Pancreas (tissue), 10 donors: ENCODE data around the gene SYNE4. TPM values are rescaled to one million over a fixed set of nuclear protein-coding genes. Genes with fewer than 3 reads are reported as not detected.

Experiments
- ATAC-seq, 4 donors: fragments of 200-7000 bp; cut with Tn5 transposase; one replicate each; pipeline versions ENCODE4 v1.8.0 to v1.9.1; 2020; ENCODE audit warnings: mild to moderate bottlenecking in 4 of 4, moderate library complexity in 4 of 4
- DNase-seq, 6 donors: peaks; one replicate each; pipeline ENCODE4 v3.0.0-alpha.2; 2020
- FAIRE-seq: peaks from 2 replicates; lab custom pipeline; 2012; peaks lifted over from hg19 to GRCh38; lab: Jason Lieb, UNC
- H3K27ac ChIP-seq, 4 donors: fragments of 200-600 bp; sonication (generic); 1 replicate in 3 of 4; 2 replicates in 1 of 4; pipeline versions ENCODE4 v1.5.0 to v1.8.0; 2020
- H3K27me3 ChIP-seq, 4 donors: fragments of 200-600 bp; one replicate each; pipeline ENCODE4 v1.8.0; 2021
- H3K36me3 ChIP-seq, 3 donors: fragments of 200-600 bp; sonication (generic) in 1 of 3; one replicate each; pipeline versions ENCODE4 v1.5.0 to v1.8.0; 2020 to 2021
- H3K4me1 ChIP-seq, 3 donors: fragments of 200-600 bp; one replicate each; pipeline ENCODE4 v1.8.0; 2021
- H3K4me3 ChIP-seq, 4 donors: fragments of 200-600 bp; sonication (generic) in 2 of 4; one replicate each; pipeline versions ENCODE4 v1.5.0 to v1.8.0; 2020 to 2021
- H3K9me3 ChIP-seq, 4 donors: fragments of 200-600 bp; one replicate each; pipeline ENCODE4 v1.8.0; 2021
- CTCF ChIP-seq, 4 donors: fragments of 200-600 bp; sonication (generic) in 3 of 4; IDR thresholded peaks; one replicate each; pipeline versions ENCODE4 v1.5.0 to v1.8.0; 2021; ENCODE audit warnings: antibody characterized with exemption in 4 of 4
- WGBS, 2 donors: extraction: QIAGEN DNeasy Blood & Tissue Kit; methylation state at CpG; one replicate each; pipeline ENCODE4 v1.1.7; 2013; 5-methylcytosine and 5-hydroxymethylcytosine counted together
- intact Hi-C, 3 donors: fragments of 100-400 bp; cut with DNase I; formaldehyde crosslinking; loops; one replicate each; pipeline versions ENCODE4 v1.11.1 to v1.14.2; 2022
- polyA plus RNA-seq, 2 donors: library from polyadenylated mRNA; stranded (reverse); fragments of 200-250 nt; gene quantifications; one replicate each; pipeline ENCODE4 v1.2.3, GENCODE V29; 2013
- total RNA-seq, 6 donors: library from RNA; stranded (reverse); fragmentation: NEBNext Ultra II Directional in 4 of 6; extraction: Animal tissue kit (Norgen Biotek cat#: 25700) in 4 of 6; gene quantifications; one replicate each; pipeline versions ENCODE4 v1.2.1 to v1.2.4, GENCODE V29; 2021 to 2023
- donor health status: healthy with polysubstance abuse.
- donor health status: DM: no; HTN: no; CAD: no; lungs with moderate emphysema.
- donor health status: DM: no; HTN: no; CAD: no.
- donor health status: control.
- donor health status: control.
- donor health status: Bipolar disorder and iron deficiency.
- donor health status: DM: yes; HTN: yes; CAD: no.
- donor health status: DM: no; HTN: no; CAD: no.
- donor health status: DM: no; HTN: no; CAD: no.
- donor health status: DM: yes; HTN: yes; CAD: no.

The SYNE4 gene
- total and polyA plus RNA-seq, 8 donors: 2.6 to 14.3 (median 4.7) TPM

GRCh38 chr19:36051236-36051635 lies 42.6 kb upstream of the SYNE4 start:
- H3K36me3 ChIP-seq: no peaks in the 10 kb centered on the region
- DNase-seq (no peak), ATAC-seq (no peak), FAIRE-seq (no peak)
- no peaks in the 10 kb centered on the region for H3K27me3 ChIP-seq
- H3K27ac ChIP-seq: no peak overlapping the region
- 62 to 63% methylated on average over 3 of the region's 3 CpGs for WGBS, 2 donors
- intact Hi-C loops: no loop called here
- no peaks in the 10 kb centered on the region for H3K9me3 ChIP-seq
- no peak for TF ChIP-seq CTCF (IDR thresholded peaks at IDR 0.05)
- peaks cover 0 to 5% (median 4%) of the 10 kb centered on the region in 3 donors for H3K4me1 ChIP-seq
- H3K4me3 ChIP-seq: no peak overlapping the region

DNA sequence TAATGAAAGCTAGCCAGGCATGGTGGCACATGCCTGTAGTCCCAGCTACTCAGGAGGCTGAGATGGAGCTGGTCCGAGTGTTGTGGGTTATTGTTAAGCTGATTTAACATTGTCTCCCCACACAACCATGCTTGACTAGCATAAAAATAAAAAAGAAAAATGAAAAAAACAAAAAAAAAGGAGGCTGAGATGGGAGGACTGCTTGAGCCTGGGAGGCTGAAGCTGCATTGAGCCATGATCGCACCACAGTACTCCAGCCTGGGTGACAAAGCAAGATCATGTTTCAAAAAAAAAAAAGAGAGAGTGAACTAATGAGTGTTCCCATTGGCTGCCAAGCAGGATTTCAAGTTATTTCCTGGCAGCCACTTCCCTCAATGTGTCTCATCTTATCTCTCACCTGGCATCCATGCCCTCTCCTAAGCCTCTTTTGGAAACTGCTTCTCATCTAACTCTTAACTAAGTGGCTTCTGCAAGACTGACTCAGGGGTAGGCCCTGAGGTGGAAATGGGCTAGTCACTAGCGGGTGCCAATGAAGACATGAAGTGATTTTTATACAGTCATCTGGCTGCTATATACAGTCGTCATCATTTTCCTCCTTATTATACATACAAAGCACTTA lies 40.6 kb upstream of the SYNE4 start:
- DNase-seq (no peak), FAIRE-seq (no peak), ATAC-seq (no peak)
- intact Hi-C loops: no loop called here
- Histone ChIP-seq H3K27ac (no peak overlapping the region), H3K4me3 (no peak overlapping the region), H3K4me1 (no peaks in the 10 kb centered on the region), H3K36me3 (no peaks in the 10 kb centered on the region), H3K9me3 (no peaks in the 10 kb centered on the region), H3K27me3 (no peaks in the 10 kb centered on the region)
- 89 to 91% methylated on average over 4 of the region's 4 CpGs for WGBS, 2 donors
- no peak for TF ChIP-seq CTCF (IDR thresholded peaks at IDR 0.05)

- ATAC-seq: no peak
- intact Hi-C loops: no loop called here
- no peak for DNase-seq
- no peak for FAIRE-seq
- Histone ChIP-seq H3K4me1 (no peaks in the 10 kb centered on the region), H3K27me3 (no peaks in the 10 kb centered on the region), H3K9me3 (no peaks in the 10 kb centered on the region), H3K36me3 (no peaks in the 10 kb centered on the region), H3K27ac (no peak overlapping the region), H3K4me3 (no peak overlapping the region)
- TF ChIP-seq CTCF (IDR thresholded peaks at IDR 0.05): no peak
Measured at GRCh38 chr19:36047835-36048234, 39.2 kb upstream of the SYNE4 start.

DNA sequence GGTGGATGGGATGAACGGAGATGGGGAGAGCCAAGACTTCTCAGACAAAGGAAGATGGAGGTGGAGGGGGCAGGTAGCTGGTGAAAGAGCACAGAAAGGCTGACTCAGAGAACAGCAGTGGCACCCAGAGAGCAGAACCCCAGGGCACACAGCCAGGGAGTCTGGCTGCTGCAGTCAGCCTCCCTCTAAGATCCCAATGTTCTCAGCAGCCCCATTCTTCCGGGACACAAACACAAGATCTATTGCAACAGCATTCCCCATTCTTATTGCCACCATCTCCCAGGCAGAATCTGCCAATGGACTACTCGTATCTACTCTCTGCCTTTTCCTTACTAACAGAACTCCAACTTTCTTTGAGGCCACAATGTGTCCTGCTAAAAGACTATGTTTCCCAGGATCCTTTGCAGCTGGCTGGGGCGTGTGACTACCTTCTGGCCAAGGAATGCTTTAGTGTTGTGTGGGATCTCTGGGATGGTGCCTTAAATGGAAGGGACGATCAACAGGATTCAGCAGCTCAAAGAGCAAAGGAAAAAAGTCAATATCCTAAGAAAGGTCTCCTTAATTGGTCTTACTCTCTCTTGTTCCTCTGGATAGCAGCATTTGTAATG lies 37.9 kb upstream of the SYNE4 start:
- Histone ChIP-seq H3K4me1 (no peaks in the 10 kb centered on the region), H3K4me3 (no peak overlapping the region), H3K27ac (no peak overlapping the region), H3K27me3 (no peaks in the 10 kb centered on the region), H3K36me3 (no peaks in the 10 kb centered on the region), H3K9me3 (no peaks in the 10 kb centered on the region)
- 87 to 98% methylated on average over 5 of the region's 5 CpGs for WGBS, 2 donors
- no peak for TF ChIP-seq CTCF (IDR thresholded peaks at IDR 0.05)
- no peak for DNase-seq
- no peak for ATAC-seq
- FAIRE-seq: no peak
- intact Hi-C loops: no loop called here

DNA sequence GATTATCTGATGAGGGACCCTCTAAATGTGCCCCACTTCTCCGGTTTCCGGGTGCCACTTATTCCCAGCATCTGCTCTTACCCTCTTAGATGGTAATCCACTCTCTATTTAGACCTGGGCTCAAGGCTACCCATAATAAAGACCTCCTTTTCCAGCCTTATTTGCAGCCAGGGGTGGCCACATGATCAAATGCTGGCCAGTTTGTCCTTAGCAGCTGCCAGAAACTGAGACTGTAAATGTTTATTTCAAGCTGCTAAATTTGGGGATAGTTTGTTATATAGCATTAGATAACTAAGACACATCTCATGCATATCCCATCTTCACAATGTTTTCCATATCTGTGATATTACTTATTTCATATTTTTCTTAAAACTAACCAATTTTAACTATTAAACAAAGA lies 35.3 kb upstream of the SYNE4 start:
- WGBS, 2 donors: 92 to 95% methylated on average over 2 of the region's 2 CpGs
- DNase-seq: no peak
- intact Hi-C loops: no loop called here

More for the DNA sequence above, 35.3 kb upstream of the SYNE4 start:
- Histone ChIP-seq H3K4me3 (no peak overlapping the region), H3K27ac (no peak overlapping the region), H3K27me3 (no peaks in the 10 kb centered on the region), H3K36me3 (no peaks in the 10 kb centered on the region), H3K9me3 (no peaks in the 10 kb centered on the region), H3K4me1 (no peaks in the 10 kb centered on the region)
- FAIRE-seq: no peak
- TF ChIP-seq CTCF (IDR thresholded peaks at IDR 0.05): no peak
- ATAC-seq: no peak
